Thymus (tissue), 11 donors: Measurements from ENCODE around the gene ITPR1. TPM values are rescaled to one million over a fixed set of nuclear protein-coding genes. Genes with fewer than 3 reads are reported as not detected.

ENCODE experiments used
- DNase-seq, 9 donors: peaks; one replicate each; pipeline ENCODE4 v3.0.0-alpha.2; 2013; ENCODE audit warnings: low spot score in 9 of 9, low read depth in 6 of 9, missing footprints in 1 of 9
- H3K27ac ChIP-seq, 2 donors: one replicate each; pipeline ENCODE4 v1.5.1; 2013; ENCODE audit warnings: control low read depth in 1 of 2, low read depth in 1 of 2, low read length in 1 of 2, mild to moderate bottlenecking in 1 of 2, moderate library complexity in 1 of 2
- H3K27me3 ChIP-seq, 2 donors: one replicate each; pipeline ENCODE4 v1.5.1; 2013; ENCODE audit warnings: low read length in 1 of 2; ENCODE audit not compliant: control insufficient read depth in 2 of 2, insufficient read depth in 1 of 2
- H3K36me3 ChIP-seq, 2 donors: one replicate each; pipeline ENCODE4 v1.5.1; 2013; ENCODE audit warnings: low read length in 1 of 2, mild to moderate bottlenecking in 1 of 2, moderate library complexity in 1 of 2; ENCODE audit not compliant: control insufficient read depth in 2 of 2, insufficient read depth in 2 of 2
- H3K4me1 ChIP-seq, 2 donors: one replicate each; pipeline ENCODE4 v1.5.1; 2013; ENCODE audit warnings: low read length in 2 of 2; ENCODE audit not compliant: control insufficient read depth in 2 of 2, insufficient read depth in 2 of 2
- H3K4me3 ChIP-seq, 2 donors: one replicate each; pipeline ENCODE4 v1.5.1; 2013; ENCODE audit warnings: low read length in 2 of 2, control low read depth in 1 of 2, mild to moderate bottlenecking in 1 of 2
- H3K9me3 ChIP-seq, 2 donors: one replicate each; pipeline ENCODE4 v1.5.1; 2013; ENCODE audit warnings: low read length in 1 of 2, mild to moderate bottlenecking in 1 of 2; ENCODE audit not compliant: control insufficient read depth in 2 of 2, insufficient read depth in 1 of 2
- whole genome bisulfite sequencing: extraction: QIAGEN DNeasy Blood & Tissue Kit; methylation state at CpG from one replicate; pipeline ENCODE4 v1.1.7; 2013; 5-methylcytosine and 5-hydroxymethylcytosine counted together
- polyA plus RNA-seq: library from polyadenylated mRNA; stranded (reverse); fragments of 200-250 nt; gene quantifications from one replicate; pipeline ENCODE4 v1.2.3, GENCODE V29; 2013
- total RNA-seq: library from RNA; stranded (reverse); fragments of 120-200 nt; gene quantifications from one replicate; pipeline ENCODE4 v1.2.4, GENCODE V29; 2013
- donor health status: healthy.

The ITPR1 gene
- total and polyA plus RNA-seq, 2 donors, result 23.9 to 36.6 TPM

DNA sequence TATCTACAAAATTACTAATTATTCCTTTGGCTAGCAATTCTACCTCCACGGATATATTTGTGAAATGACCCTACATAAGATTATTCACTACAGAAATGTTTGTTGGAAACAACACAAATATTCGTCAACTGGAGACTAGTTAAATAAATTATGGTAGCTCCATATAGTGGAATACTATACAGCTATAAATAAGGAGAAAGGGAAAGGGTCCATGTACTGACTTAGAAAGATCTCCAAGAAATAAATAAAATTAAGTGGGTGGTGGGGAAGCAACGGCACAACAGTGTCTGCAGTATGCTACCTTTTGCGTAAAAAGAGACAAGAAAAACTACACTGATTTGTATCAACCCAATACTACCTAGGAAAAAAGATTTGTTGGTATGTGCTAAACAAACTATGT lies 389.4 kb downstream of the ITPR1 start:
- Histone ChIP-seq H3K27ac (no peak overlapping the region), H3K4me1 (no peaks in the 10 kb centered on the region), H3K27me3 (no peaks in the 10 kb centered on the region), H3K9me3 (no peaks in the 10 kb centered on the region), H3K4me3 (no peak overlapping the region), H3K36me3 (no peaks in the 10 kb centered on the region)
- WGBS, result 99% methylated on average over 4 of the region's 4 CpGs
- DNase-seq, result no peak

DNA sequence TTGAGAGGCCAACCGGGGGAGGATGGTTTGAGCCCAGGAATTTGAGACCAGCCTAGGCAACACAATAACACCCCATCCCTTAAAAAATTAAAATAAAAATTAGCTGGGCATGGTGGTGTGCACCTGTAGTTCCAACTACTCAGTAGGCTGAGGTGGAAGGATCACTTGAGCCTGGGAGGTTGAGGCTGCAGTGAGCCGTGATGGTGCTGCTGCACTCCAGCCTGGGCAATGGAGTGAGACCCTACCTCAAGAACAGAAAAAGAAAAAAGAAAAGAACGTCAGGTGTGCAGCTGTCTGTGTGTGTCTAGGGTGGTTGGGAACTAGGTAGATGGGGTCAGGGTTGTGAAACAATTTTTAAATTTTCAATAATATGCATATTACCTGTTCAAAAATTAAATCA lies 389.9 kb downstream of the ITPR1 start:
- DNase-seq, result no peak
- Histone ChIP-seq H3K4me1 (no peaks in the 10 kb centered on the region), H3K9me3 (no peaks in the 10 kb centered on the region), H3K27ac (no peak overlapping the region), H3K36me3 (no peaks in the 10 kb centered on the region), H3K27me3 (no peaks in the 10 kb centered on the region), H3K4me3 (no peak overlapping the region)
- WGBS, result 98% methylated on average over 3 of the region's 3 CpGs

DNA sequence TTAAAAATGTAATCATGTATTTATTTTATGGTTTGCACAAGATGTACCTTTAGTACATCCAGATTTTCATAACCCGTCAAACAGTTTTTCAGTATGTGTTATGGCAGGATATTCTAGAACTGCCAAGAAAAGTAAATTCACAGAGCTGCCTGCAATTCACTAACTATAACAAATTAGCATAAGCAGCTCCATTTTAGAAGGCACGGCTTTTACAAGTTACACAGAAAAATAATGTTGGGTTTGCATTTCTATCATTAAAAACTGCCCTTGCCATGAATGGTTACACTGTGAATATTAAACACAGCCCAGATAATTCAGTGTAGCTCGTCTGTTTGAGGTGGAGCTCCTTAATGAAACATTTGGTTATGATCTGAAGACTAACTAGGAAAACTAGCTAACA lies 391.7 kb downstream of the ITPR1 start:
- Histone ChIP-seq H3K36me3 (no peaks in the 10 kb centered on the region), H3K4me3 (no peak overlapping the region), H3K9me3 (no peaks in the 10 kb centered on the region), H3K27ac (no peak overlapping the region), H3K27me3 (no peaks in the 10 kb centered on the region), H3K4me1 (peaks cover 4 to 10% of the 10 kb centered on the region in 2 donors)
- 95% methylated on average over 3 of the region's 3 CpGs for WGBS
- DNase-seq, result no peak

DNA sequence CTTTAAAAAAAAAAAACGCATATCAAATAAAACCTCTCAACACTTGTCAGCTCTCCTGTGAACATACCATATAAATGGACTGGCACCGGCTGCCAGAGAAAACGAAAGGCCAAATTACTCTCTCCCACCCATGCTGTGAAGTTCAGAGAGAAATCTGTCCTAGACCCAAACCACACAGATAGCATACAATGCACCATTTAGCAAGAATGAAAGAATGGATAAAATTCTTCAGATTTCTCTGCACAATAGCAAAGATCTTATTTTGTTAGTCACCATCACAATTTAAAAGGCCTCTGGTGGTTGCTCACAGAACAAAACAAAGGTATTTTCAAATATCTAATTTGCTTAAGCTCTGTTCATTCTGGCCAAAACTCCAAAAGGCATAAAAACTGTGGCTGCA lies 392.2 kb downstream of the ITPR1 start:
- Histone ChIP-seq H3K36me3 (no peaks in the 10 kb centered on the region), H3K4me3 (no peak overlapping the region), H3K27me3 (no peaks in the 10 kb centered on the region), H3K4me1 (peaks cover 4 to 10% of the 10 kb centered on the region in 2 donors), H3K9me3 (no peaks in the 10 kb centered on the region), H3K27ac (no peak overlapping the region)
- WGBS, result 92% methylated on average over 3 of the region's 3 CpGs
- no peak for DNase-seq

DNA sequence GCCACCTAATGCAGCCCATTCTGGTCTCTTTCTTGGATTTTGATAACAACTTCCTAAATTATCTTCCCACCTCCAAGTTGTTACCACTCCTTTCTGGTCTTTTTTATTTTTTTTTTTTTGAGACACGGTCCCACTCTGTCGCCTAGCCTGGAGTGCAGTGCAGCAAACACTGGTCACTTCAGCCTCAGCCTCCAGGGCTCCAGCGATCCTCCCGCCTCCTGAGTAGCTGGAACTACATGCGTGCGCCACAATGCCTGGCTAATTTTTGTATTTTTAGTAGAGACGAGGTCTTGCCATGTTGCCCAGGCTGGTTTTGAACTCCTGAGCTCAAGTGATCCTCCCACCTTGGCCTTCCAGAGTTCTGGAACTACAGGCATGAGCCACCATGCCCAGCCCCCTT lies 393.3 kb downstream of the ITPR1 start:
- H3K27ac ChIP-seq, result no peak overlapping the region
- no peak overlapping the region for H3K4me3 ChIP-seq
- H3K4me1 ChIP-seq, result peaks cover 4 to 10% of the 10 kb centered on the region in 2 donors
- no peaks in the 10 kb centered on the region for H3K36me3 ChIP-seq
- no peaks in the 10 kb centered on the region for H3K9me3 ChIP-seq
- no peak for DNase-seq
- no peaks in the 10 kb centered on the region for H3K27me3 ChIP-seq
- 97% methylated on average over 7 of the region's 7 CpGs for WGBS

DNA sequence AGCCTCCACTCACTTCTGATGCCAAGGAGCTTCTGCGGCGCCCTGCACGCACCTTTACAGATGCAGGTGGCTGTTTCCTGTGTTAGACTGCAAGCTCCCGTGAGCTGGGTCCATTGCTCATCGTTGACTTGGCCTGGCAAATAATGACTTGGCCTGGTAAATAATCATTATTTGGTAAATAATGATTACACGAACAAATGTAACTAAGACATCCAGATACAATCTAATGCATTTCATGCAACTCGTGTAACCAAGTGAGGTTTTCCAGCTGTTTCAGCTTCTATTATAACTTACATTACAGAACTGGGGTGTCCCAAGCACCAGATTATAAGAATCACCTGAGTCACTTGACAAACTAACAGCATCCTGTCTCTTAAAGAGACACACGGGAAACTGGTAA lies 394.0 kb downstream of the ITPR1 start:
- WGBS, result 98% methylated on average over 8 of the region's 8 CpGs
- Histone ChIP-seq H3K4me3 (no peak overlapping the region), H3K27ac (no peak overlapping the region), H3K27me3 (no peaks in the 10 kb centered on the region), H3K36me3 (no peaks in the 10 kb centered on the region), H3K9me3 (no peaks in the 10 kb centered on the region), H3K4me1 (peaks cover 4 to 10% of the 10 kb centered on the region in 2 donors)
- no peak for DNase-seq

DNA sequence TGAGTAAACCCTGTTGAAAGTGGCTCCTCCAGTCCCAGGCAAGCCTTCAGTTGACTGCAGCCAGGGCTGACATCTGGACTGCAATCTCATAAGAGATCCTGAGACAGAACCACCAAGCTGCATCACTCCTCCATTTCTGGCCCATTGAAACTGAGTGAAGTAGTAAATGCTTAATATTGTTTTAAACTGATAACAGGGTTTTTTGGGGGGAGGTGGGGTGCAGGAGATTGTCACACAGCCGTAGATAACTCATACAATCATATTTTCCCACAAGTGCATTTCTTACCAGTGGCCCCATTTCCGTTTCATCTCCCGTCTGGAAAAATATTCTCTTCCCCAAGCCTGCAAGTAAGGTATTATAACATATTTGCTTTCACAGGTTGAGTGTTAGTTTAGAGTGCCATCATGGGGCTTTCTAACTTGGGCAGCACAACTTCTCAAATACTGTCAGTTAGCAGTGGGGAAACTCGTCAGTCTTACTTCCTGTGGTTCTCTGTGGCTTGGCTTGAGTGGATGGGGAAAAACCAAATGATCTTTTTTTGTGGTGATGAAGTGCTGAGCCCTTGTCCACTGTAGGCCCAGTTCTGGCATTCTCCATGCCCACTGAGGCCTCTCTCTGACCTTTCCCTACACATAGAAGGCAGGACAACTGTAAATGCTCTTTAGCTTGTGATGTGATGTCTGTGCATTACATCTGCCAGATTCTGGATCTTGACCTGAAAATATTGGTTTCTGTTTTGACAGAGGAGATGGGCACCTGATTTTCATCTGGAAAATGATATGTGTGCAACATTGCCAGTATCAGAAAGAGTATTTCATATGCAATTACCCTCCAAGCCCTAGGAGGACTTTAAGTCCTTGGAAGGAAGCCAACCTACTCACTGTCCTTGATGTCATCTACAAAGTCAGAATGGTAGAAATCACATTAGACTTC lies 396.0 kb downstream of the ITPR1 start:
- DNase-seq, result peak in 1 of 9 donors; percentile 48
- WGBS, result 70% methylated on average over 4 of the region's 4 CpGs
- Histone ChIP-seq H3K9me3 (no peaks in the 10 kb centered on the region), H3K4me3 (no peak overlapping the region), H3K36me3 (no peaks in the 10 kb centered on the region), H3K4me1 (peaks cover 4 to 10% of the 10 kb centered on the region in 2 donors), H3K27ac (no peak overlapping the region), H3K27me3 (no peaks in the 10 kb centered on the region)

DNA sequence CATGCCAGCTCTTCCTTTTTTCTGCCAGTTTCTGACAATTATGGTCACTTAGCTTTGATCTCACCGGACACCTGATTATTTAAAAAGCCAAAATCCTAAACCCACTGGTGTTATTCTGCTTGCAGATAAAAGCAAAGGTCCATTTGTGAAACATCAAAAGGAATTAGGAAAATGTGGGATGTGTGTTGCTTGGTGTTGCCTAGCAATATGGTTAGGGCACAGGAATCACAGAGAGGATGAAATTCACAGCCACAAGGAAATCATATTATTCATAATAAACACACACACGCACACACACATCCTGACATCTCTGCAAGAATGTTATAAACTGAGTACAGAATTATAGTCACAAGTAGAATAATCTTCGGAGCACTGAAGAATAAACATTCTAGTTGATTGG lies 396.7 kb downstream of the ITPR1 start:
- no peak overlapping the region for H3K4me3 ChIP-seq
- DNase-seq, result no peak
- peaks cover 4 to 10% of the 10 kb centered on the region in 2 donors for H3K4me1 ChIP-seq
- no peak overlapping the region for H3K27ac ChIP-seq
- H3K27me3 ChIP-seq, result no peaks in the 10 kb centered on the region
- 97% methylated on average over 3 of the region's 3 CpGs for WGBS
- no peaks in the 10 kb centered on the region for H3K9me3 ChIP-seq
- H3K36me3 ChIP-seq, result no peaks in the 10 kb centered on the region

DNA sequence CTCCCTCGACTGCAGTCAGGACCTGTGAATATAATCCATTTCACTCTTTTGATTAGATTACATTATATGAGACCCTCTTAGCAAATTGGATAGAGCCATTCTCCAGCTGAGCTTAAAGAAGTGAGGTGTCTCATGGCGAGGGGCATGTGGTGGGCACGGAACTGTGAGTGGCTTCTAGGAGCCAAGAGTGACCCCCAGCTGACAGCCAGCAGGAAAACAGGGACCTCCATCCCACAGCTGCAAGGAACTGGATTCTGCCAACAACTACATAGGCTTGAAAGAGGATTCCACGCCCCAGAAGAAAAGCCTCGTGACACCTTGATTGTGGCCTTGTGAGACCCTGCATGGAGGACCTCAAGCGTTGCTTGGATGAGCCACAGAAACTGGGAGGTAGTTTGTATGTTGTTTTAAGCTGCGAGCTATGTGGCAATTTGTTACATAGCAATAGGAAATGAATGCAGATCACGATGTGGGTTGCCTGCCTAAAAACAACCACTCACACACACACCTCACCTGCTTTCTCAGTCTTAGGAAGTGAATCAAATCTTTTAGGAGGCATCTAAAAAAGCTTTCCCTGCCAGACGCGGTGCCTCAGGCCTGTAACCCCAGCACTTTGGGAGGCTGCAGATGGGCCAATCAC lies 401.9 kb downstream of the ITPR1 start:
- Histone ChIP-seq H3K27ac (no peak overlapping the region), H3K36me3 (no peaks in the 10 kb centered on the region), H3K9me3 (no peaks in the 10 kb centered on the region), H3K4me1 (no peaks in the 10 kb centered on the region), H3K27me3 (no peaks in the 10 kb centered on the region), H3K4me3 (no peak overlapping the region)
- DNase-seq, result no peak
- WGBS, result 97% methylated on average over 10 of the region's 10 CpGs
